OCI-LY3 (cell line): Measurements from ENCODE around the gene PTDSS2.
"Not testable (repeated sequence)": the region's sequence is repeated elsewhere in the genome, so short reads cannot be mapped to it uniquely, and the experiment has no call there.

Source experiments
- H2AFZ ChIP-seq: fragments of 200-600, 300-600 bp; shearing (Covaris generic); 2 replicates; pipeline ENCODE4 v1.6.0; 2014; ENCODE audit warnings: antibody characterized with exemption, low read depth, low read length
- H3K27ac ChIP-seq: fragments of 200-600, 300-600 bp; sonication (generic); 2 replicates; pipeline ENCODE4 v1.5.1; 2014; ENCODE audit warnings: mild to moderate bottlenecking, low read length, moderate library complexity, mixed read lengths
- H3K27me3 ChIP-seq: fragments of 200-600, 300-600 bp; sonication (generic); 2 replicates; pipeline ENCODE4 v1.6.1; 2014; ENCODE audit warnings: low read depth, low read length, mixed read lengths
- H3K36me3 ChIP-seq: fragments of 200-600, 300-600 bp; sonication (generic); replicated peaks from 2 replicates; pipeline ENCODE3; 2014; ENCODE audit warnings: low read depth, low read length, mixed read lengths
- H3K4me1 ChIP-seq: fragments of 300-600, 200-600 bp; sonication (generic); 2 replicates; pipeline ENCODE4 v1.6.1; 2014; ENCODE audit warnings: low read length, mixed read lengths
- H3K4me2 ChIP-seq: fragments of 200-600, 300-600 bp; sonication (generic); 2 replicates; pipeline ENCODE4 v1.6.1; 2014; ENCODE audit warnings: low read length, mixed read lengths
- H3K4me3 ChIP-seq: fragments of 300-600, 200-600 bp; sonication (generic); 2 replicates; pipeline ENCODE4 v1.5.1; 2014; ENCODE audit warnings: antibody characterized with exemption, mild to moderate bottlenecking, low read length, moderate library complexity
- H3K79me2 ChIP-seq: fragments of 300-600, 200-600 bp; shearing (Covaris generic); 2 replicates; pipeline ENCODE4 v1.6.1; 2014; ENCODE audit warnings: mild to moderate bottlenecking, low read length, mixed read lengths
- H3K9ac ChIP-seq: fragments of 300-600, 200-600 bp; shearing (Covaris generic); 2 replicates; pipeline ENCODE4 v1.6.0; 2014; ENCODE audit warnings: mild to moderate bottlenecking, low read length, moderate library complexity
- H3K9me3 ChIP-seq: fragments of 200-600, 300-600 bp; shearing (Covaris generic); 2 replicates; pipeline ENCODE4 v1.6.1; 2014; ENCODE audit warnings: low read length, mixed read lengths; ENCODE audit not compliant: insufficient read depth
- H4K20me1 ChIP-seq: fragments of 200-600, 300-600 bp; sonication (generic); 2 replicates; pipeline ENCODE4 v1.6.1; 2016; ENCODE audit warnings: low read length, mixed read lengths; ENCODE audit not compliant: insufficient read depth
- EZH2phosphoT487 ChIP-seq: fragments of 200-600 bp; shearing (Covaris generic); IDR thresholded peaks from 2 replicates; pipeline ENCODE4 v1.6.1; 2018; ENCODE audit warnings: antibody characterized with exemption, mixed run types, low read depth
- TF ChIP-seq, protein P1 (sequence below): fragments of 200-600, 300-600 bp; sonication (generic); IDR thresholded peaks from 2 replicates; pipeline ENCODE4 v1.5.1; 2014; ENCODE audit warnings: antibody characterized with exemption, low read length, low read depth

PTDSS2 gene

DNA sequence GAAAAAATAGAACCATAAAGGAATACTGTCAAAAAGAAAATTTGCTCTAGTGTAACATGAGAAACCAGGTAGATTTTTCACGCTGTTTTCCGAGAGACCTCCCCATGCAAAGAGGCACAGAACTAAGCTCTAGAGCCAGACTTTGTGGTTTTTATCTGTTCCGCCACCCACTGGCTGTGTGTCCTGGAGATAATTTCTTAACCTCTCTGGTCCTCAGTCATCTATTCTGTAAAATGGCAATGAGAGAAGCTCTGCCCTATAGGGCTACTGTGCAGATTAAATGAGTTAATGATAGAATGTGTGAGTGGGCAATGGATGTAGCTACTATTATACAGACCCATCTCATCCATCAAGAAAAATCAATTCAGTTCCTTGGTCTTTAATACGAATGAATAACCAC is 25.8 kb upstream of the PTDSS2 start:
- TF ChIP-seq EZH2phosphoT487, result no peak
- TF ChIP-seq, protein P1, sequence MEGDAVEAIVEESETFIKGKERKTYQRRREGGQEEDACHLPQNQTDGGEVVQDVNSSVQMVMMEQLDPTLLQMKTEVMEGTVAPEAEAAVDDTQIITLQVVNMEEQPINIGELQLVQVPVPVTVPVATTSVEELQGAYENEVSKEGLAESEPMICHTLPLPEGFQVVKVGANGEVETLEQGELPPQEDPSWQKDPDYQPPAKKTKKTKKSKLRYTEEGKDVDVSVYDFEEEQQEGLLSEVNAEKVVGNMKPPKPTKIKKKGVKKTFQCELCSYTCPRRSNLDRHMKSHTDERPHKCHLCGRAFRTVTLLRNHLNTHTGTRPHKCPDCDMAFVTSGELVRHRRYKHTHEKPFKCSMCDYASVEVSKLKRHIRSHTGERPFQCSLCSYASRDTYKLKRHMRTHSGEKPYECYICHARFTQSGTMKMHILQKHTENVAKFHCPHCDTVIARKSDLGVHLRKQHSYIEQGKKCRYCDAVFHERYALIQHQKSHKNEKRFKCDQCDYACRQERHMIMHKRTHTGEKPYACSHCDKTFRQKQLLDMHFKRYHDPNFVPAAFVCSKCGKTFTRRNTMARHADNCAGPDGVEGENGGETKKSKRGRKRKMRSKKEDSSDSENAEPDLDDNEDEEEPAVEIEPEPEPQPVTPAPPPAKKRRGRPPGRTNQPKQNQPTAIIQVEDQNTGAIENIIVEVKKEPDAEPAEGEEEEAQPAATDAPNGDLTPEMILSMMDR, result no peak

DNA sequence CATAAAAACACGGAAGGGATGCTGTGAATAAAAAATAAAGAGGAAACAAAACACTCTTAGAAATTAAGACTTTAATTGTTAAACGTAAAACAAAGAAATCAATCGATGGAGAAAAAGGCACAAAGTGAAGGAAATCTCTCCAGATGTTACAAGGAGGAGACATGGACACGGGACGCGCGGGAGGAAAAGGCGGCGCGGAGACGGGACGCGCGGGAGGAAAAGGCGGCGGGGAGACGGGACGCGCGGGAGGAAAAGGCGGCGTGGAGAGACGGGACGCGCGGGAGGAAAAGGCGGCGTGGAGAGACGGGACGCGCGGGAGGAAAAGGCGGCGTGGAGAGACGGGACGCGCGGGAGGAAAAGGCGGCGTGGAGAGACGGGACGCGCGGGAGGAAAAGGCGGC is 25.3 kb upstream of the PTDSS2 start:
- H3K4me3 ChIP-seq, H3K9me3 ChIP-seq, H3K4me1 ChIP-seq, H3K79me2 ChIP-seq, H3K4me2 ChIP-seq, H3K27ac ChIP-seq, H3K9ac ChIP-seq, H4K20me1 ChIP-seq, H3K36me3 ChIP-seq, H2AFZ ChIP-seq, H3K27me3 ChIP-seq: not testable (repeated sequence)

More for the DNA sequence above, 25.8 kb upstream of the PTDSS2 start:
- no peak overlapping the region for H3K4me3 ChIP-seq
- H4K20me1 ChIP-seq, result no peaks in the 10 kb centered on the region
- H3K4me1 ChIP-seq, result no peaks in the 10 kb centered on the region
- peaks cover 2% of the 10 kb centered on the region for H3K36me3 ChIP-seq
- H3K9me3 ChIP-seq, result no peaks in the 10 kb centered on the region
- no peaks in the 10 kb centered on the region for H3K27me3 ChIP-seq
- H3K4me2 ChIP-seq, result no peak overlapping the region
- H3K79me2 ChIP-seq, result no peaks in the 10 kb centered on the region
- no peak overlapping the region for H3K9ac ChIP-seq
- H3K27ac ChIP-seq, result no peak overlapping the region
- no peak overlapping the region for H2AFZ ChIP-seq

GRCh38 chr11:425301-425700 is 24.8 kb upstream of the PTDSS2 start:
- Histone ChIP-seq H4K20me1 (no peaks in the 10 kb centered on the region), H3K36me3 (peaks cover 2% of the 10 kb centered on the region), H3K4me1 (no peaks in the 10 kb centered on the region), H3K9ac (no peak overlapping the region), H3K27me3 (no peaks in the 10 kb centered on the region), H3K9me3 (no peaks in the 10 kb centered on the region), H3K4me3 (no peak overlapping the region), H3K79me2 (no peaks in the 10 kb centered on the region), H3K27ac (no peak overlapping the region), H3K4me2 (no peak overlapping the region), H2AFZ (no peak overlapping the region)
- TF ChIP-seq, protein P1, result no peak
- TF ChIP-seq EZH2phosphoT487, result no peak

DNA sequence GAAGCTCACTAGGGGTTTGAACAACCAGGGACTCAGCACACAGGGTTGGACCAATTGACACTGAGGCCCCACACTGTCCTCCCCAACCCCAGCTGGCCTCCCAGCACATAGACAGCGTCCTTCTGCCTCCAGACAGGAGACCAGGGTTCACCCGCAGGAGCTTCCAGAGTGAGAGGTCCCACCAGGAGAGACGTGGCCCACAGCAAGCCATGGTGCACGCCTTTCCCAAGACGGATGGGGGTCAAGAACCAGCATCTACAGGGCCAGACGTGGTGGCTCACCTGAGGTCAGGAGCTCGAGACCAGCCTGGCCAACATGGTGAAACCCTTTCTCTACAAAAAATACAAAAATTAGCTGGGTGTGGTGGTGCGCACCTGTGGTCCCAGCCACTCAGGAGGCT is 23.2 kb upstream of the PTDSS2 start:
- Histone ChIP-seq H3K4me2 (no peak overlapping the region), H3K79me2 (no peaks in the 10 kb centered on the region), H3K4me1 (no peaks in the 10 kb centered on the region), H3K27me3 (no peaks in the 10 kb centered on the region), H2AFZ (no peak overlapping the region), H3K4me3 (no peak overlapping the region), H3K27ac (no peak overlapping the region), H3K9me3 (no peaks in the 10 kb centered on the region), H4K20me1 (no peaks in the 10 kb centered on the region), H3K36me3 (peaks cover 2% of the 10 kb centered on the region), H3K9ac (no peak overlapping the region)
- TF ChIP-seq, protein P1, result no peak
- TF ChIP-seq EZH2phosphoT487, result no peak

GRCh38 chr11:428295-428694 is 21.8 kb upstream of the PTDSS2 start:
- TF ChIP-seq, protein P1, result no peak
- no peak for TF ChIP-seq EZH2phosphoT487
- no peaks in the 10 kb centered on the region for H3K79me2 ChIP-seq
- no peak overlapping the region for H2AFZ ChIP-seq

More at GRCh38 chr11:428295-428694, 21.8 kb upstream of the PTDSS2 start:
- no peak overlapping the region for H3K4me2 ChIP-seq
- H3K4me1 ChIP-seq, result no peaks in the 10 kb centered on the region
- H3K36me3 ChIP-seq, result peaks cover under 1% of the 10 kb centered on the region
- H4K20me1 ChIP-seq, result no peaks in the 10 kb centered on the region
- no peak overlapping the region for H3K9ac ChIP-seq
- no peaks in the 10 kb centered on the region for H3K27me3 ChIP-seq
- H3K27ac ChIP-seq, result no peak overlapping the region
- H3K4me3 ChIP-seq, result no peak overlapping the region
- H3K9me3 ChIP-seq, result no peaks in the 10 kb centered on the region
